ENCODE measurements around the gene C9orf152.

C9orf152 gene

DNA sequence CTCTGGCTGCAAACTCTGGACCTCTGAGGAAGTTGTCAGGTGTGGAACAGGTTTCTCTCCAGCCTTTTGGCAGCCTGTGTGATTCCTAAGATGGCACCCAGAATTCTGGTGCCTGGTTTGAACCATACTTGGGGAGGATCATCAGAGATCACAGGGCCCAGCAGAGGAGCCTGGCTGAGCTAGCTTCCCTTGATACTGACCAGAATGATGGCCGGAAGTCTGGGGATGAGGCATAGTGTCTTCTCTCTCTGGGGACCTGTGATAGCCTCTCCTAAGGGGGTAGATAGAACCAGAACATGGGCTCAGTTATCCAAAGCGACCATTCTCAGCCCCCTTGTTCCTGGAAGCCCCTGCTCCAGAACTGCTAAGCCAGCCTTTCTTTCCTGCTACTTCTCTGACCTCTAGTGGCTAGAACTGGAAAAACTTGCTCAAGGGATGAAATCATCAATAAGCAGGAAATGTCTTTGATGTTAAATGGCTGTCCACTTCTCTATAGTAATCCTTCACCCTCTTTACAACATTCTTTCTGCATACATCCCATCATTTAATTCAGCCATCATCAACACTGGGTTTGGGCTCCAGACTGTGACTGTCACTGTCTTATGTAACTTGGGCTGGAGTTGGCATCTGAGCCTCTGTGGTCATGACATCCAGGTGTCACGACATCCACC lies 55.1 kb downstream of the C9orf152 start:
- Mint-ChIP-seq H3K4me3 (no peak overlapping the region), H3K4me1 (peaks cover 19% of the 10 kb centered on the region), H3K36me3 (ENCODE audit: low read depth) (peaks cover 18% of the 10 kb centered on the region), H3K27ac (no peak overlapping the region), H3K9me3 (peaks cover 5% of the 10 kb centered on the region), H3K27me3 (ENCODE audit: low read depth) (no peaks in the 10 kb centered on the region)
- TF ChIP-seq, protein P1, sequence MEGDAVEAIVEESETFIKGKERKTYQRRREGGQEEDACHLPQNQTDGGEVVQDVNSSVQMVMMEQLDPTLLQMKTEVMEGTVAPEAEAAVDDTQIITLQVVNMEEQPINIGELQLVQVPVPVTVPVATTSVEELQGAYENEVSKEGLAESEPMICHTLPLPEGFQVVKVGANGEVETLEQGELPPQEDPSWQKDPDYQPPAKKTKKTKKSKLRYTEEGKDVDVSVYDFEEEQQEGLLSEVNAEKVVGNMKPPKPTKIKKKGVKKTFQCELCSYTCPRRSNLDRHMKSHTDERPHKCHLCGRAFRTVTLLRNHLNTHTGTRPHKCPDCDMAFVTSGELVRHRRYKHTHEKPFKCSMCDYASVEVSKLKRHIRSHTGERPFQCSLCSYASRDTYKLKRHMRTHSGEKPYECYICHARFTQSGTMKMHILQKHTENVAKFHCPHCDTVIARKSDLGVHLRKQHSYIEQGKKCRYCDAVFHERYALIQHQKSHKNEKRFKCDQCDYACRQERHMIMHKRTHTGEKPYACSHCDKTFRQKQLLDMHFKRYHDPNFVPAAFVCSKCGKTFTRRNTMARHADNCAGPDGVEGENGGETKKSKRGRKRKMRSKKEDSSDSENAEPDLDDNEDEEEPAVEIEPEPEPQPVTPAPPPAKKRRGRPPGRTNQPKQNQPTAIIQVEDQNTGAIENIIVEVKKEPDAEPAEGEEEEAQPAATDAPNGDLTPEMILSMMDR (IDR thresholded peaks at IDR 0.05; ENCODE audit: unreplicated experiment in 3 of 3) = peak; percentile 80 to 92 (median 83)
